ENCODE measurements around the gene TIRAP. TPM values are rescaled to one million over a fixed set of nuclear protein-coding genes. Genes with fewer than 3 reads are reported as not detected.

TIRAP gene
- total and polyA plus RNA-seq, 5 donors, result 5.8 to 9.7 (median 9.5) TPM

DNA sequence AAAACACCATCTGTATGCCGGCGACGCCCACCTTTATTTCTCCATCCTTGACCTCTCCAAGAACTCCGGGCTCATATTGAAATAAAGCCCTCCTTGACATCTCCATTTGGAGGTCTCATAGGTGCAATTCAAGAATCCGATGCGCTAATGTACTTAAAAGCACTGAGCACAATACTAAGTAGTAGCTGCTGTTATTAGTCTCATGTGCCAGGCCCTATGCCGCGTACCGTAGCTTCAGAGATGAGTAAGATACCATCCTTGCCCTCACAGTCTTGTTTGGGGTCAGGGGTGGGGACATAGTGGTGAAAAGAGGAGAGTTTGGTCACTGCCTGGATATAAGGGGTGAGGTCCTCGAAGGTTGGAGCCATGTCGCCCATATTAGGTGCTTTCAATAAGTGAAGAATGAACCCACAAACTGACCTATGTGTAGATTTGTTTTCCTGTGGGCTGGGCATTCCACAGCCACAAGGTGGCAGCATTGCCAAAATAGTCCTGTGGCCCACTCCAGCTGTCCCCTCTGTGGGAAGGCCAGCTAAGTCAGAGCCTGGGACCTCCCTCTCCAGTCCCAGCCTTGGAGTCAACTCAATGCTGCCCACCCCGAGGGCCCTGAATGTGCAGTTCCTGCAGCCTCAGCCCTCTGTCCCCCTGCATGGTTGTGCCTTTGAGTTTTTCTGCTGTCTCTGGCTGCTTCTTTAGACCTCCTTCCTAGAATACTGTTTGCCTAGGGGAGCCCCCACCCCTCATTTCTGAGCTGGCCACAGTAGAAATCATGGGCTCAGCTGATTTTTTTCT, 27.5 kb downstream of the TIRAP start:
- no peaks in the 10 kb centered on the region for H3K9me3 ChIP-seq (ENCODE audit: control insufficient read depth, low read length)
- peaks cover 4% of the 10 kb centered on the region for H3K4me1 ChIP-seq (ENCODE audit: control insufficient read depth, insufficient read depth, low read length)
- H3K27ac ChIP-seq (ENCODE audit: low read length), result no peak overlapping the region
- ATAC-seq (peak; percentile 94 to 95), DNase-seq (peak; percentile 80 to 92 (median 88))
- no peak overlapping the region for H3K4me3 ChIP-seq (ENCODE audit: low read length)
- 57% methylated on average over 12 of the region's 12 CpGs for WGBS
- intact Hi-C loops (cut with DNase I), result loop anchor here (5.0 to 10.0 kb wide), 5 partner anchors 104 to 172 kb away; no protein-coding TSS in a partner anchor
- H3K27me3 ChIP-seq (ENCODE audit: control insufficient read depth, insufficient read depth), result no peaks in the 10 kb centered on the region

DNA sequence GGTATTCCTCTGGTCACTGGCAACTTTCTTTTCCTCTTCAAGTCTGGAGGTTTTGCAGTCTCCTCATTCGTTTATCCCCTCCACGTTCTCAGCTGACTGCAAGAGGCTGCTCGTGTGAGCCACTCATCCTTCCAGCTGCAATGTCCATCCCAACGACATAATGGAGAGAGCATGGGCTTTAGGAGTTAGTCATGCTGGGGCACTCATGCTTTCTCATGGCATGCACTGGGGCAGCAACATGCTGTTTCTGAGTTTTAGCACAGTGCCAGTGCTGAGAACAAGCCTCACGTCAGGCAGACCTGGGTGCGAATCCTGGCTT, 28.1 kb downstream of the TIRAP start:
- no peak overlapping the region for H3K4me3 ChIP-seq (ENCODE audit: low read length)
- H3K9me3 ChIP-seq (ENCODE audit: control insufficient read depth, low read length), result no peaks in the 10 kb centered on the region
- ATAC-seq (peak; percentile 10 to 18), DNase-seq (no peak)
- peaks cover 4% of the 10 kb centered on the region for H3K4me1 ChIP-seq (ENCODE audit: control insufficient read depth, insufficient read depth, low read length)
- peak overlapping the region; percentile 7 for H3K27ac ChIP-seq (ENCODE audit: low read length)
- H3K27me3 ChIP-seq (ENCODE audit: control insufficient read depth, insufficient read depth), result no peaks in the 10 kb centered on the region
- intact Hi-C loops (cut with DNase I), result loop anchor here (5.0 to 10.0 kb wide), 5 partner anchors 104 to 171 kb away; no protein-coding TSS in a partner anchor
- WGBS, result 55% methylated on average over 6 of the region's 6 CpGs

DNA sequence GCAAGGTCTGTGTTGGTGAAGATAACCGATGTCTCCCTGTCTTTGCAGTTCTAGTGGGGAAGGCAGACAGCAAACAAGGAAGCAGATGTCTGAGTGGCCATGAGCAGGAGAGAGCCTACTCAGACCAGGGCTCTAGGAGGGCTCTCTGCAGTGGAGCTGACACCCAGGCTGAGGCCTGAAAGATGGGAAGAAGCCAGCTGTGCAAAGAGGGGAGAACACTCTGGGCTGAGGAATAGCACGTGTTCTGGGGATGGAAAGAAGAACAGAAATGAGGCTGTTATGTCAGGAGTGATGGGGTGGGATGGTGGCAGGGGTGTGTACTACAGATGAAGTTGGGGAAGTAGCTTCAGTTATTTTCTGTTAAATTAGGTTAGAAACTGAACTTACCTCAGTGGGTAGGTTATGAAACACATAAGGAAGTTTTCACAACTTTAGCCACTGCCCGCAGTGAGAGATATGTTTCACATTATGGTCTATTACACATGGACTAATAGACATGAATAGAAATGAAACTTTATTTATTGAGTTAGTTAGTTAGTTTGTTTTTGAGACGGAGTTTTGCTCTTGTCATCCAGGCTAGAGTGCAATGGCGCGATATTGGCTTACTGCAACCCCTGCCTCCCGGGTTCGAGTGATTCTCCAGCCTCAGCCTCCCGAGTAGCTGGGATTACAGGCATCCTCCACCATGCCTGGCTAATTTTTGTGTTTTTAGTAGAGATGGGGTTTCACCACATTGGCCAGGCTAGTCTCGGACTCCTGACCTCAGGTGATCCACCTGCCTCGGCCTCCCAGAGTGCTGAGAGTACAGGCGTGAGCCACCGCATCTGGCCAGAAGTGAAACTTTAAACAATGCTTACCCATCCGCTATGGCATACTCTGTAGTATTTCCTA, 28.8 kb downstream of the TIRAP start:
- Histone ChIP-seq H3K9me3 (ENCODE audit: control insufficient read depth, low read length) (no peaks in the 10 kb centered on the region), H3K4me1 (ENCODE audit: control insufficient read depth, insufficient read depth, low read length) (peaks cover 4% of the 10 kb centered on the region), H3K4me3 (ENCODE audit: low read length) (no peak overlapping the region), H3K27ac (ENCODE audit: low read length) (no peak overlapping the region), H3K27me3 (ENCODE audit: control insufficient read depth, insufficient read depth) (no peaks in the 10 kb centered on the region)
- ATAC-seq (peak in 1 of 2 donors; percentile 10), DNase-seq (no peak)
- intact Hi-C loops (cut with DNase I), result loop anchor here (5.0 to 10.0 kb wide), 5 partner anchors 103 to 171 kb away; no protein-coding TSS in a partner anchor
- 90% methylated on average over 14 of the region's 14 CpGs for WGBS

DNA sequence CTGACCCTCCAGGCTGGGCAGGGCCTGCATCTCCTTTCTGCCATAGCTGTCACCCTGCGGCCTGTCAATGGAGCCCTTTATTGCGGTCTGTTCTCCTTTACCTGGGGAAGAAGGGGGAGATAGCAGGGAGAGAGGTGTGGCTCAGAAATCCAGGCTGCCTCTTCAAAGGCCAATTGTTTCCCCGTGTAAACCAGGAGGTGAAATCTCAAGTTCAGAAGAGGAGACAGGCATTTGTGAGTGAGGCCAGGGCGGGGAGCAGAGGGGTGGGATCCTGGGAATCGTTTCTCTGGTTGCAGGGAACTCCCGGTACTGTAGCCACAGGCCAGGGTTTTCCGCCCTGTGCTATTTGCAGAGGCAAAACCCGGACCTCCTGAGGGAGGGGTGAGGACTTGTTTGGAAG, 30.1 kb downstream of the TIRAP start:
- 76% methylated on average over 8 of the region's 8 CpGs for WGBS
- Histone ChIP-seq H3K9me3 (ENCODE audit: control insufficient read depth, low read length) (no peaks in the 10 kb centered on the region), H3K4me1 (ENCODE audit: control insufficient read depth, insufficient read depth, low read length) (peaks cover 7% of the 10 kb centered on the region), H3K4me3 (ENCODE audit: low read length) (no peak overlapping the region), H3K27me3 (ENCODE audit: control insufficient read depth, insufficient read depth) (no peaks in the 10 kb centered on the region), H3K27ac (ENCODE audit: low read length) (no peak overlapping the region)
- no peak for ATAC-seq
- intact Hi-C loops (cut with DNase I), result loop anchor here (5.0 to 10.0 kb wide), 5 partner anchors 102 to 169 kb away; no protein-coding TSS in a partner anchor
- peak in 1 of 3 donors; percentile 41 for DNase-seq

DNA sequence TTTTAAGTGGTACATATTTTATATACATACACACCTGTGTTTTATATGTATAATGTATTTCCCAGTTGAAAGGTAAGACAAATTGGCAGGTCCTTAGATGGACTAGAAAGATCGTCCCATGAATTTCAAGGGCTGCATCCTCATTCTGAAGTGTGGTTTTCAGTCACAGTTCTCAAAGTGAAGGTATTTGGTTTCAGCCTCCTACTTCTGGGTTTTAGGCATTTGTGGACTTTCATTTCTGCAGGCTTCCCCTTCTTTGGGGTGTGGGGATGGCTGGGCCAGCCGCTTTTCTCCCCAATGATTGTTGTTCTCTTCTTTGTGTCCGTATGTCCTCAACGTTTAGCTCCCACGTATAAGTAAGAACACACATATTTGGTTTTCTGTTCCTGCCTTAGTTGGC, 30.9 kb downstream of the TIRAP start:
- ATAC-seq (no peak), DNase-seq (no peak)
- no peaks in the 10 kb centered on the region for H3K27me3 ChIP-seq (ENCODE audit: control insufficient read depth, insufficient read depth)
- 92% methylated on average over 5 of the region's 5 CpGs for WGBS
- H3K27ac ChIP-seq (ENCODE audit: low read length), result no peak overlapping the region
- intact Hi-C loops (cut with DNase I), result loop anchor here (5.0 to 10.0 kb wide), 5 partner anchors 101 to 168 kb away; no protein-coding TSS in a partner anchor
- peaks cover 11% of the 10 kb centered on the region for H3K4me1 ChIP-seq (ENCODE audit: control insufficient read depth, insufficient read depth, low read length)
- H3K4me3 ChIP-seq (ENCODE audit: low read length), result no peak overlapping the region
- no peaks in the 10 kb centered on the region for H3K9me3 ChIP-seq (ENCODE audit: control insufficient read depth, low read length)

DNA sequence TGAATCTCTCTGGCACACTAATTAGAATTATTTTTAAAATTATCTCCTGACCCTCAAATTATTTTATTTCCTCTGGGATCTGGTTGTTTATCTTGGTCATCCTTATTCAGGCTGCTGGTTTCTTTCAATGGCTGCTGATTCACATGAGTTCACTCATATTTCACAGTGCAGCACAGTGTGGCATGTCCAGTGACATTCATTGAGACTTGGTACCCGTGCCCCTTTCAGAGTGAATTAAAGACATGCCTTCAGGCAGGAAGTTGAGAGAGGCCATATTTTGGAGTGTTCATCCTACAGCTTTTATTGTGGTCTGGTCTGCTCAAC, 34.5 kb downstream of the TIRAP start:
- peak overlapping the region; percentile 87 for H3K27ac ChIP-seq (ENCODE audit: low read length)
- H3K9me3 ChIP-seq (ENCODE audit: control insufficient read depth, low read length), result no peaks in the 10 kb centered on the region
- H3K4me3 ChIP-seq (ENCODE audit: low read length), result no peak overlapping the region
- no peaks in the 10 kb centered on the region for H3K27me3 ChIP-seq (ENCODE audit: control insufficient read depth, insufficient read depth)
- intact Hi-C loops (cut with DNase I), result loop anchor here (5.0 to 10.0 kb wide), 5 partner anchors 35 to 107 kb away; partner anchors contain the start of gene ST3GAL4 (in 1 of the 4)
- H3K4me1 ChIP-seq (ENCODE audit: control insufficient read depth, insufficient read depth, low read length), result peaks cover 13% of the 10 kb centered on the region
- no peak for DNase-seq
- ATAC-seq, result peak in 1 of 2 donors; percentile 1
- 36% methylated on average over 1 of the region's 1 CpG for WGBS

DNA sequence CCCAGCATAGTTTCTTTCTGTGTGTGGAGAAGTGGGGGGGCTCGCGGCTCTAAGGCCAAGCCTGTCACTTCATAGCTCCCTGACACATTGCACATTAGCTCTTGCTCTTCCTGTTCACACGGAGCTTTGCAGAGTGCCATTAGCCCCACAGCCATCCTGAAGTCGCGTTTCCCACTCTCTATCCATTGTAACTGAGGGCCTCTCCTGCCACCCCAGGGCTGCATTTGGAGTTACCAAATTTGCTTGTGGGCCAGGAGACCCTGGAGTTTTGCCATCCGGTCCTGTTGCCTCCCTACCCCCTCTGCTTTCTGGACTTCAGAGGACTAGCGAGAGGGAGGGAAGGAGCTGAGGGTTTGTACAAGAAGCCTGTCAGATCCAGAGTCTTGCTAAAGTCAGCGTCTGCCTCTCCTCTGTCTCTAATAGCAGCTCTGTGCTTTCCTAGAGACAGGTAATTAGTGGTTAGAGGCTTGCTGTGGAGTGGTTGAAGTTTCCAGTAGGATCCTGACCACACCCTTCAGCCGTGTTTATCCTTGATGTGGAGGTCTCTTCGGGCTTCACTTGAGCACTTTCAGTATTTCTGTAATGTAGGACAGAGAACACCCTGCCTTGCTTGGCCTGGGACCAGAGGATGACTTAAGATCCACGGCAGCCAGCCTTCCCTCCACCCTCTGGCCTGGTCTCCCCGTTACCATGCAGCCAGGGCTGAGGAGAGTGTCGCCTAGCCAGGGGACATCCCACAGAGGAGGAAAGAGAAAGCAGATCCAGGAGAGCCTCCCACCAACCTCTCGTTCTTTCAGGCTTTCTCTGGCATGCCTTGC, 35.1 kb downstream of the TIRAP start:
- no peaks in the 10 kb centered on the region for H3K27me3 ChIP-seq (ENCODE audit: control insufficient read depth, insufficient read depth)
- H3K4me3 ChIP-seq (ENCODE audit: low read length), result no peak overlapping the region
- 25% methylated on average over 14 of the region's 14 CpGs for WGBS
- ATAC-seq, result peak; percentile 94 to 97
- H3K4me1 ChIP-seq (ENCODE audit: control insufficient read depth, insufficient read depth, low read length), result peaks cover 13% of the 10 kb centered on the region
- no peaks in the 10 kb centered on the region for H3K9me3 ChIP-seq (ENCODE audit: control insufficient read depth, low read length)
- DNase-seq, result peak; percentile 88 to 94 (median 91)
- intact Hi-C loops (cut with DNase I), result loop anchor here (5.0 to 10.0 kb wide), 5 partner anchors 34 to 107 kb away; partner anchors contain the start of gene ST3GAL4 (in 1 of the 4)
- peak overlapping the region; percentile 95 for H3K27ac ChIP-seq (ENCODE audit: low read length)

DNA sequence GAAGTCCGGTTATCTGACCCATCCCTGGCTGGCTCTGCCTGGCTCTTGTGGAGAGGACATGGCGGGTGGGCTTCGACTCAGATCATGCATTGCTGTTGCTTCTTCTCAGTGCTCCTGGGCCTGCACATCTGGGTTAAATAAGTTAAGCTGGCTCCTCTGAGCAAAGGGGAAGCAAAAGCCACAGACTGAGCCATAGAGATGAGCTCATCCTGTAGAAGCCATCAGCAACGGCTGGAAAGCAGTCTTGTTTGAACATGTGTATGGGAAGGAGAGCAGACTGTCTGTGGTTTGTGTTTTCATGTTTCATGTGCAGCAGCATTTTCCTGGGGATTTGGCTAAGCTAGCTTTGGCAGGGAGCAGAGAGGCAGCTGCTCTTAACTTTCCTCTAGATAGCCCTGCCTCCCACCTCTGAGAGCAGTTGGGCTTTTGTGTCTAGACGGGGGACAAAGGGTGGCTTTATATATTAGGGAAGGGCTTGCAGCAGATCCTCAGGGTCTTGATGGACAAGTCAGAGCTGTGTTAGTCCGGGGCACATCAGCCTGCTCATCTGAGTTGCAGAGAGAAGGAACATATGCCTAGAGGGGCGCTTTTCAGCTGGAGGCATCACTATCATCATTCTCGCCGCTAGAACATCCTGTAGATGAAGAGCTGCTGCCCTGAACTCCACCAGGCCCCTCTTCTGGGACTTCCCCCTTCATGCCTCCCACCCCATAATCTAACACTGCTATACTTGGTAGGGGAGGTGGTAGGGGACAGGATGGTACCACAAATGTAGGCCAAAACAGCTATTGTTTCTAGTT, 35.9 kb downstream of the TIRAP start:
- ATAC-seq (peak; percentile 73 to 80), DNase-seq (peak in 2 of 3 donors; percentile 40 to 71)
- Histone ChIP-seq H3K27me3 (ENCODE audit: control insufficient read depth, insufficient read depth) (no peaks in the 10 kb centered on the region), H3K4me1 (ENCODE audit: control insufficient read depth, insufficient read depth, low read length) (peaks cover 13% of the 10 kb centered on the region), H3K4me3 (ENCODE audit: low read length) (no peak overlapping the region), H3K9me3 (ENCODE audit: control insufficient read depth, low read length) (no peaks in the 10 kb centered on the region), H3K27ac (ENCODE audit: low read length) (peak overlapping the region; percentile 95)
- intact Hi-C loops (cut with DNase I), result loop anchor here (5.0 to 10.0 kb wide), 5 partner anchors 34 to 106 kb away; partner anchors contain the start of gene ST3GAL4 (in 1 of the 4)
- WGBS, result 35% methylated on average over 9 of the region's 9 CpGs

DNA sequence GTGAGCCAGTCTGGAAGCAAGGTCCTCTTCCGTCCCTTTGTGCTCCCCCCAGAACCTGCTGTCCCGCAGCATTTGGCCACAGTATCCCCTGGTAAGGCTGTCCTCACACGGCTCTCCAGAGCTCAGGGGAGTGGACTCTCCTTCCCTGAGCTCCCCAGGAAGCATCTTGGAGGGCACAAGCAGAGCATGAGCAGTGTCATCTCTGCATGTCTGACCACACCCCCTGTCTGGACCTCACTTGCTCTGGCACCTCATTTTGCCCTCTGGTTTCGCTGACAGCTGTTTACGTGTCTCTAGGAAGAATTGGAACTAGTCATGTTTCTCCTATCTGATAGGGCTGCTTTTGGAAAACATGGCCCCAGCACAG, 36.5 kb downstream of the TIRAP start:
- peak; percentile 4 to 8 for ATAC-seq
- DNase-seq, result peak in 1 of 3 donors; percentile 24
- Histone ChIP-seq H3K27me3 (ENCODE audit: control insufficient read depth, insufficient read depth) (no peaks in the 10 kb centered on the region), H3K9me3 (ENCODE audit: control insufficient read depth, low read length) (no peaks in the 10 kb centered on the region), H3K4me3 (ENCODE audit: low read length) (no peak overlapping the region), H3K27ac (ENCODE audit: low read length) (peak overlapping the region; percentile 95), H3K4me1 (ENCODE audit: control insufficient read depth, insufficient read depth, low read length) (peaks cover 13% of the 10 kb centered on the region)
- 56% methylated on average over 5 of the region's 5 CpGs for WGBS
- intact Hi-C loops (cut with DNase I), result loop anchor here (5.0 to 10.0 kb wide), 5 partner anchors 33 to 105 kb away; partner anchors contain the start of gene ST3GAL4 (in 1 of the 4)

Measured in right cardiac atrium (tissue), 5 donors.